Stimulated activated CD4-positive, alpha-beta T cell treated with anti-CD3 and anti-CD28 coated beads, Interleukin-1b, Interleukin-23, amount 100 ng/mL, for 24 hours (primary cell): ENCODE data around the gene TRIM5.
A peak's percentile ranks its signal among the peaks of the same experiment; 100 is the strongest.
"Not testable (repeated sequence)": the region's sequence is repeated elsewhere in the genome, so short reads cannot be mapped to it uniquely, and the experiment has no call there.

Experiments
- DNase-seq, 4 experiments: peaks; one replicate each; pipeline ENCODE4 v3.0.0-alpha.2; 2020; ENCODE audit warnings: low read depth in 4 of 4, low spot score in 1 of 4

TRIM5 gene

GRCh38 chr11:5689551-5689983, 4.7 kb upstream of the TRIM5 start, which contains the start of gene TRIM22:
Gene TRIM22 (plus strand): TSS chr11:5689790. CDS start chr11:5696233, 6,443 bp downstream.
- peak in 2 of 4 experiments; percentile 22 to 23 for DNase-seq

GRCh38 chr11:5688482-5688881, 3.6 kb upstream of the TRIM5 start:
- no peak for DNase-seq

GRCh38 chr11:5686426-5686825, 1.6 kb upstream of the TRIM5 start:
- no peak for DNase-seq

DNA sequence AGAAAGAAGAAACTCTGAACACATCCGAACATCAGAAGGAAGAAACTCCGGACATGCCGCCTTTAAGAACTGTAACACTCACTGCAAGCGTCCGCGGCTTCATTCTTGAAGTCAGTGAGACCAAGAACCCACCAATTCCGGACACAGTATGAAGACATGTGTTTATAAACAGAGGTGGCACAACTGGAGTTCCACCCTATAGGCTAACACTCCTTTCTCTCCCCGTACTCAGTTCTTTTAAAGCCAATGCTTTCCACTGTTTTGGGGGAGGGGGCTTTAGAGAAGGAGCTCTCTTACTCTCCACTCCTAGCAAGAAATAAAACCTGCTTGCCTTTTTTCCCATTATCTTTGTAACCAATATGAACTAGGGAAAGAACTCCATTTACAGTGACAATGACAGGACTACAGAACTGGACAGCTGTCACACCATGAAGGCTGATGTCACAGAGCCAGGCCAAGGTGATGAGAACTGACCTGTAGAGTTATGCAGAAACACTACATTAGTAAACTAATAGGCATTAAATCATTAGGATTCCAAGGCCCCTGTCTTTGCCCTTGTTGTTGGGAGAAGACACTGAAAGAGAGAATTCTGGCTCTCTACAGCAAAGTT, 733 bp downstream of the TRIM5 start:
- DNase-seq = no peak

DNA sequence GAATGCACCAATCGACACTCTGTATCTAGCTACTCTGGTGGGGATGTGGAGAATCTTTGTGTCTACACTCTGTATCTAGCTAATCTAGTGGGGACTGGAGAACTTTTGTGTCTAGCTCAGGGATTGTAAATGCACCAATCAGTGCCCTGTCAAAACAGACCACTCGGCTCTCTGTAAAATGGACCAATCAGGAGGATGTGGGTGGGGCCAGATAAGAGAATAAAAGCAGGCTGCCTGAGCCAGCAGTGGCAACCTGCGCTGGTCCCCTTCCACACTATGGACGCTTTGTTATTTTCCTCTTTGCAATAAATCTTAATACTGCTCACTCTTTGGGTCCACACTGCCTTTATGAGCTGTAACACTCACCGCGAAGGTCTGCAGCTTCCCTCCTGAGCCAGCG, 1.3 kb downstream of the TRIM5 start:
- DNase-seq = not testable (repeated sequence)

GRCh38 chr11:5682890-5683441, 1.9 kb downstream of the TRIM5 start:
- DNase-seq = not testable (repeated sequence)

DNA sequence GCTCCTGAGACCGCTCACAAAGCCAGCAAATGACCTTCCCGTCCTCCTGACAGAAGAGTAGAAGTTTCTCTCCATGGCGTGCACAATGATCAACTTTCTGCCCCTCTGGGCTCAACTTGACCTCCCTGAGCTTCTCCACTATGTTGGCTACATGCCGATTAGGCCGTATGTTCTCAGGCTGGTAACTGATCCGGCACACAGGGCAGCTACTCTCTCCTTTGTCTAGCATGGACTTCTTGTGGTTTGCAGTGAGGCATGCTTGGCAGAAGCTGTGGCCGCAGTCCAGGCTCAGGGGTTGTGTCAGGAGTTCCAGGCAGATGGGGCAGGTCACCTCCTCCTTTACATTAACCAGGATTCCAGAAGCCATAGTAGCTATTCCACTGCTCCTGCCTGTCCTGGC, 5.1 kb downstream of the TRIM5 start:
- DNase-seq = no peak

DNA sequence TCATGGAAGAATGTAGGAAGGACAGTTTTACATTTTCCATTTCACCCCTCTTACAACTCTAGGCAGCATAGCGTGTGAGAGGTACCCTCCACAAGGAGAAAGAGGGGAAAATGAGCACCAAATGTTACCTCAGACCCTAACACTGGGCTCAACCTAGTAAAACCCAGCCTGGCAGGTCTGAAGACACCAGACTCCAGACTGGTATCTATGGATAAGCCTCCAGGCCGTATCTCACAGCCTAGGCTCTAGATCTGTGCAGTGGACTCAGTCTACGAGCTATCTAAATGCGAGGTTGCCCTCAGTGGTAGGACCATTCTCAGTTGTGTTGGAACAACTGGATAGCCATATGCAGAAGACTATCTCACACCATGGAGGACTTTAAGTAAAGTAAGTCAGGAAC, 10.5 kb downstream of the TRIM5 start:
- DNase-seq = no peak

- no peak for DNase-seq
Observed at GRCh38 chr11:5671831-5672230, 13.0 kb downstream of the TRIM5 start.

- no peak for DNase-seq
Observed at GRCh38 chr11:5666402-5666793, 18.5 kb downstream of the TRIM5 start.

DNA sequence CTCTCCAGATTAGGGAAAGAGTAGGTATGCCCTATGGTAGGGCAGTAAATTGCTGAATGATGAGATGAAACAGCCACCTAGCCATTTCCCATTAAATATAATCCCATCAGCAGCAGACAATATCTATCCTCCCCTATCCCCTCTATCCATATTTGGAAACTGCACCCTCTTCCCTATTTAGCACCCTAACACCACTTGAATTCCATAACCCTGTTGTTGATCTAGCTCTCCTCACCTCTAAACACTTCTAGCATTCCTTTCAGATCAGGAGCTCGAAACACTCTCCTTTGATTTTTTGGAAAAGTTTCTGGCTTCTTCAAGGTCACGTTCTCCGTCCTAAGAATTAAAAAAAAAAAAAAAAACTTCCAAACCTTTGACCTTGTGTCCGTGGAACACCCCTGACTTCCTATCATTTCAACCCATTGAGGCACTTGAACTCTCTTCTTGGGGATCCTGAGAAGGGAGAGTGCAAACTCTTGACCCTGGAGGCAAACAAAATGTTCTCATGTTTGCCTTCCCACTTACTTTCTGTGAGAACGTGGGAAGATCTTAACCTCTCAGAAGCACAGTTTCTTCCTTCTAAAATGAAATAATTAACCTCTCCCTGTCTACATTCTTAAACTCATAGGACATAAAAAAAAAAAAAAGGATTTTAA, 19.0 kb downstream of the TRIM5 start:
- DNase-seq = no peak

- no peak for DNase-seq
Observed at GRCh38 chr11:5665051-5665570, 19.8 kb downstream of the TRIM5 start.

- DNase-seq = no peak
Observed at GRCh38 chr11:5663511-5663910, 21.4 kb downstream of the TRIM5 start.

DNA sequence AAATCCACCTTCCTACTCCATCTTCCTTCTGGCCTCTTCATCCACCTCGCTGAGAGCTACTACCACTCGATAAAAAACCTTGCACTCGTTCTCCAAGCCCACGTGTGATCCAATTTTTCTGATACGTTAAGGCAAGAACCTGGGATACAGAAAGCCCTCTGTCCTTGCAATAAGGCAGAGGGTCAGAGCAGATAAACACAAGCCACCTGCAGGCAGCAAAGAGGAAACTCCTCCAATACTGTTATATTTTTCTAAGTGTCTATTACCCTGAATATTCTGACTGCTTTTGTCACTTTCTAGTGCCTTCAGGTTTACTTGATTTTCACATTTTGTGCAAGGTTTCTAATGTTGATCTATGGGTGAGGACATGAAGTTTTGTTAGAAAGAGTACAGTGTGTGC, 26.6 kb downstream of the TRIM5 start:
- no peak for DNase-seq

DNA sequence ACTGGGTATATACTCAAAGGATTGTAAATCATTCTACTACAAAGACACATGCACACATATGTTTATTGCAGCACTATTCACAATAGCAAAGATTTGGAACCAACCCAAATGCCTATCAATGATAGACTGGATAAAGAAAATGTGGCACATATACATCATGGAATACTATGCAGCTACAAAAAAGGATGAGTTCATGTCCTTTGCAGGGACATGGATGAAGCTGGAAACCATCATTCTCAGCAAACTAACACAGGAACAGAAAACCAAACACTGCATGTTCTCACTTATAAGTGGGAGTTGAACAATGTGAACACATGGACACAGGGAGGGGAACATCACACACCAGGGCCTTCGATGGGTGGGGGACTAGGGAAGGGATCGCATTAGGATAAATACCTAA, 27.9 kb downstream of the TRIM5 start:
- DNase-seq = not testable (repeated sequence)

- DNase-seq = no peak
Observed at GRCh38 chr11:5655474-5655873, 29.4 kb downstream of the TRIM5 start.

- no peak for DNase-seq
Observed at GRCh38 chr11:5646139-5646538, 38.7 kb downstream of the TRIM5 start.

DNA sequence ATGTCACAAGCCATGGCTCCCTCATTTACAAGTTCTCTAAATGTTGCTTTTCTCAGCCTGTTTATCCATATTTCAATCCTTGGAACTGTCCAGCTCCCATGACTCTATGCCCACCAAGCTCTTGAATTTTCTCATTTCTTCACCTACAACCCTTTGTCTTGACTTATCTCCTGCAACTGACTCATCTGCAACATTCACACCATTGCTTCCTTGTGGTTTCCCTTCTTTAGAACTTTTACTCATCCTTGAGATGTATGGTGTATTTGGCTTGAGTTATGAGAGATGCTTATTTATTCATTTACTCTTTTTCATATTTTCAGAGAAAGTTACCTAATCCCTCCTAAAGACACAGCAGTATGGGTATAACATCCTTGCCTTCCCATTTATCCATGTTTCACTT, 41.3 kb downstream of the TRIM5 start:
- no peak for DNase-seq

DNA sequence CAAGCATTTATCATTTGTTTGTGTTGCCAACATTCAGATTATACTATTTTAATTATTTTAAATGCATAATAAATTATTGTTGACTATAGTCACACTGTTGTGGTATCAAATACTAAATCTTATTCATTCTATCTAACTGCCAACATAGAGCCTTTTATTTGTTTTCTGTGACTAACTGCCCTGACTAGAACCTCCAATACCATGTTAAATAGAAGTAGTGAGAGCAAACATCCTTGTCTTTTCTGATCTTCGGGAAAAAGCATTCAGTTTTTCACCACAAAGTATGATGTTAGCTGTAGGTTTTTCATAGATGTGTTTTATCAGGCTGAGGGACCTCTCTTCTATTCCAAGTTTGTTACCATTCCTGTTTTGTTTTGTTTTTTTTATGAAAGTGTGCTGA, 44.9 kb downstream of the TRIM5 start:
- no peak for DNase-seq

GRCh38 chr11:5631969-5632635, 52.8 kb downstream of the TRIM5 start:
- DNase-seq = no peak

DNA sequence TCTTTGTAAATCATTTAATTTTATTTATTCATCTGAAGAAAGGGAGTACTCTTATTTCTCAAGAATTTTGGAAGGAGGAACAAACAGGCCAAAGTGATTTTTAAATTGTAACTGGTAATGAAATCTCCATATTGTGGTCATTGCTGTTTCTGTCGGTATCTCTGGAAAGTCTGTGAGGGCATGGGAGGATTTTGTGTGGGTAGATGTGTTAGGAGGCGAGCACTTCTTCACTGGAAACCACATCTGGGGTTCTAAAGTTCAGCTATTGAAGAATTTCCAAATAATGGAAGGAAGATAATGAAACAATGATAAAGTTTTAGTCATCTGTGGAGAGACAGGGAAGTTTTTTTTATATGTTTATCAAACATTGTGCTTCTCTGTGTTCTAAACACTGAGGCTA, 53.5 kb downstream of the TRIM5 start:
- DNase-seq = no peak

- DNase-seq = no peak
Observed at GRCh38 chr11:5626196-5626595, 58.7 kb downstream of the TRIM5 start.
